OCI-LY3 (cell line): ENCODE results near the gene AREG.

Experiments
- CTCF ChIP-seq: fragments of 200-600, 300-600 bp; sonication (generic); IDR thresholded peaks from 2 replicates; pipeline ENCODE4 v1.5.1; 2014; ENCODE audit warnings: antibody characterized with exemption, low read length, low read depth
- EZH2phosphoT487 ChIP-seq: fragments of 200-600 bp; shearing (Covaris generic); IDR thresholded peaks from 2 replicates; pipeline ENCODE4 v1.6.1; 2018; ENCODE audit warnings: antibody characterized with exemption, mixed run types, low read depth

DNA sequence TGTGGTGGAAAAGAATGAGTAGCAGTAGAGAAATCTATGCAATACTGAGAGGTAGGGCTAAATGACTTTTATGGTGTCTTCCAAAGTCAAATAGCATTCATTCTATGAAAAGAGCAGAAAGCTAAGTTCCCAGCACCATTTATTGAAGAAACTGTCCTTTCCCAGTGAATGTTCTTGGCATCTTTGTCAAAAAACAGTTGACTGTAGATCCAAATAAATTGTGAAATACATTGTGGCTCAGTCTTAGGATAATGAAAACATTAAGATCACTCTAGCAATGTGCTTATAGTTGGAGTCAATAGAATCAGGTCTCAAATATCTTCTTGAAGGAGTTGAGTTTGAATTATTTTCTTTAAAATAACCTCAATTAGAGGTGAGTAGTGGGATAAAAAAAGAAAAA, 19.4 kb downstream of the AREG start:
- TF ChIP-seq CTCF (no peak), EZH2phosphoT487 (no peak)
